ENCODE results near the gene NCK2. TPM values are rescaled to one million over a fixed set of nuclear protein-coding genes. Genes with fewer than 3 reads are reported as not detected.
A peak's percentile ranks its signal among the peaks of the same experiment; 100 is the strongest.

Gene NCK2
- polyA plus RNA-seq, 2 donors: 55.2 to 72.3 TPM

GRCh38 chr2:105866216-105867185 lies 121.8 kb downstream of the NCK2 start:
- peaks cover 0 to 17% of the 10 kb centered on the region in 2 donors for H3K36me3 ChIP-seq (ENCODE audit: control insufficient read depth in 2 of 2, insufficient read depth in 2 of 2, low read length in 1 of 2)
- H3K4me1 ChIP-seq (ENCODE audit: control insufficient read depth in 2 of 2, insufficient read depth in 2 of 2, low read length in 1 of 2): peaks cover 8 to 25% of the 10 kb centered on the region in 2 donors
- no peak overlapping the region for H3K27ac ChIP-seq (ENCODE audit: low read depth in 2 of 2, low read length in 1 of 2)
- H3K27me3 ChIP-seq (ENCODE audit: control insufficient read depth in 1 of 2, insufficient read depth in 2 of 2, low read length in 2 of 2): no peaks in the 10 kb centered on the region
- no peaks in the 10 kb centered on the region for H3K9me3 ChIP-seq (ENCODE audit: control insufficient read depth in 2 of 2, insufficient read depth in 1 of 2, low read depth in 1 of 2, low read length in 1 of 2)
- WGBS, 2 donors: 75 to 78% methylated on average over 13 of the region's 13 CpGs
- no peak overlapping the region for H3K4me3 ChIP-seq (ENCODE audit: low read depth in 1 of 2, low read length in 2 of 2)

- WGBS, 2 donors: 78 to 81% methylated on average over 7 of the region's 7 CpGs
- no peaks in the 10 kb centered on the region for H3K9me3 ChIP-seq (ENCODE audit: control insufficient read depth in 2 of 2, insufficient read depth in 1 of 2, low read depth in 1 of 2, low read length in 1 of 2)
- H3K36me3 ChIP-seq (ENCODE audit: control insufficient read depth in 2 of 2, insufficient read depth in 2 of 2, low read length in 1 of 2): peaks cover 0 to 20% of the 10 kb centered on the region in 2 donors
- no peak overlapping the region for H3K27ac ChIP-seq (ENCODE audit: low read depth in 2 of 2, low read length in 1 of 2)
- no peak overlapping the region for H3K4me3 ChIP-seq (ENCODE audit: low read depth in 1 of 2, low read length in 2 of 2)
- no peaks in the 10 kb centered on the region for H3K27me3 ChIP-seq (ENCODE audit: control insufficient read depth in 1 of 2, insufficient read depth in 2 of 2, low read length in 2 of 2)
- H3K4me1 ChIP-seq (ENCODE audit: control insufficient read depth in 2 of 2, insufficient read depth in 2 of 2, low read length in 1 of 2): peaks cover 8 to 29% of the 10 kb centered on the region in 2 donors
Measured at GRCh38 chr2:105867587-105867986, 122.9 kb downstream of the NCK2 start.

- WGBS, 2 donors: 59 to 61% methylated on average over 6 of the region's 6 CpGs
Measured at GRCh38 chr2:105868060-105868459, 123.3 kb downstream of the NCK2 start.

GRCh38 chr2:105869341-105869740 lies 124.6 kb downstream of the NCK2 start:
- no peaks in the 10 kb centered on the region for H3K9me3 ChIP-seq (ENCODE audit: control insufficient read depth in 2 of 2, insufficient read depth in 1 of 2, low read depth in 1 of 2, low read length in 1 of 2)
- H3K27me3 ChIP-seq (ENCODE audit: control insufficient read depth in 1 of 2, insufficient read depth in 2 of 2, low read length in 2 of 2): no peaks in the 10 kb centered on the region
- H3K27ac ChIP-seq (ENCODE audit: low read depth in 2 of 2, low read length in 1 of 2): peak overlapping the region in 1 of 2 donors; percentile 1
- peaks cover 8 to 29% of the 10 kb centered on the region in 2 donors for H3K4me1 ChIP-seq (ENCODE audit: control insufficient read depth in 2 of 2, insufficient read depth in 2 of 2, low read length in 1 of 2)
- WGBS, 2 donors: 46 to 73% methylated on average over 13 of the region's 13 CpGs
- H3K36me3 ChIP-seq (ENCODE audit: control insufficient read depth in 2 of 2, insufficient read depth in 2 of 2, low read length in 1 of 2): peaks cover 0 to 18% of the 10 kb centered on the region in 2 donors
- no peak overlapping the region for H3K4me3 ChIP-seq (ENCODE audit: low read depth in 1 of 2, low read length in 2 of 2)

More at GRCh38 chr2:105868060-105868459, 123.3 kb downstream of the NCK2 start:
- H3K9me3 ChIP-seq (ENCODE audit: control insufficient read depth in 2 of 2, insufficient read depth in 1 of 2, low read depth in 1 of 2, low read length in 1 of 2): no peaks in the 10 kb centered on the region
- peak overlapping the region in 1 of 2 donors; percentile 27 for H3K27ac ChIP-seq (ENCODE audit: low read depth in 2 of 2, low read length in 1 of 2)
- H3K27me3 ChIP-seq (ENCODE audit: control insufficient read depth in 1 of 2, insufficient read depth in 2 of 2, low read length in 2 of 2): no peaks in the 10 kb centered on the region
- H3K4me1 ChIP-seq (ENCODE audit: control insufficient read depth in 2 of 2, insufficient read depth in 2 of 2, low read length in 1 of 2): peaks cover 8 to 32% of the 10 kb centered on the region in 2 donors
- peaks cover 0 to 20% of the 10 kb centered on the region in 2 donors for H3K36me3 ChIP-seq (ENCODE audit: control insufficient read depth in 2 of 2, insufficient read depth in 2 of 2, low read length in 1 of 2)
- H3K4me3 ChIP-seq (ENCODE audit: low read depth in 1 of 2, low read length in 2 of 2): no peak overlapping the region

GRCh38 chr2:105870062-105870461 lies 125.3 kb downstream of the NCK2 start:
- 93 to 96% methylated on average over 4 of the region's 4 CpGs for WGBS, 2 donors
- no peaks in the 10 kb centered on the region for H3K27me3 ChIP-seq (ENCODE audit: control insufficient read depth in 1 of 2, insufficient read depth in 2 of 2, low read length in 2 of 2)
- peaks cover 8 to 30% of the 10 kb centered on the region in 2 donors for H3K4me1 ChIP-seq (ENCODE audit: control insufficient read depth in 2 of 2, insufficient read depth in 2 of 2, low read length in 1 of 2)
- H3K9me3 ChIP-seq (ENCODE audit: control insufficient read depth in 2 of 2, insufficient read depth in 1 of 2, low read depth in 1 of 2, low read length in 1 of 2): no peaks in the 10 kb centered on the region
- no peak overlapping the region for H3K4me3 ChIP-seq (ENCODE audit: low read depth in 1 of 2, low read length in 2 of 2)
- peaks cover 0 to 16% of the 10 kb centered on the region in 2 donors for H3K36me3 ChIP-seq (ENCODE audit: control insufficient read depth in 2 of 2, insufficient read depth in 2 of 2, low read length in 1 of 2)
- H3K27ac ChIP-seq (ENCODE audit: low read depth in 2 of 2, low read length in 1 of 2): no peak overlapping the region

- Histone ChIP-seq H3K27me3 (ENCODE audit: control insufficient read depth in 1 of 2, insufficient read depth in 2 of 2, low read length in 2 of 2) (no peaks in the 10 kb centered on the region), H3K36me3 (ENCODE audit: control insufficient read depth in 2 of 2, insufficient read depth in 2 of 2, low read length in 1 of 2) (peaks cover 0 to 18% of the 10 kb centered on the region in 2 donors), H3K4me3 (ENCODE audit: low read depth in 1 of 2, low read length in 2 of 2) (no peak overlapping the region), H3K4me1 (ENCODE audit: control insufficient read depth in 2 of 2, insufficient read depth in 2 of 2, low read length in 1 of 2) (peaks cover 8 to 32% of the 10 kb centered on the region in 2 donors), H3K9me3 (ENCODE audit: control insufficient read depth in 2 of 2, insufficient read depth in 1 of 2, low read depth in 1 of 2, low read length in 1 of 2) (no peaks in the 10 kb centered on the region), H3K27ac (ENCODE audit: low read depth in 2 of 2, low read length in 1 of 2) (no peak overlapping the region)
- WGBS, 2 donors: 94% methylated on average over 11 of the region's 11 CpGs
Measured at GRCh38 chr2:105870858-105871257, 126.1 kb downstream of the NCK2 start.

- Histone ChIP-seq H3K27ac (ENCODE audit: low read depth in 2 of 2, low read length in 1 of 2) (peak overlapping the region in 1 of 2 donors; percentile 31), H3K27me3 (ENCODE audit: control insufficient read depth in 1 of 2, insufficient read depth in 2 of 2, low read length in 2 of 2) (no peaks in the 10 kb centered on the region), H3K9me3 (ENCODE audit: control insufficient read depth in 2 of 2, insufficient read depth in 1 of 2, low read depth in 1 of 2, low read length in 1 of 2) (no peaks in the 10 kb centered on the region), H3K4me3 (ENCODE audit: low read depth in 1 of 2, low read length in 2 of 2) (no peak overlapping the region), H3K4me1 (ENCODE audit: control insufficient read depth in 2 of 2, insufficient read depth in 2 of 2, low read length in 1 of 2) (peaks cover 3 to 28% of the 10 kb centered on the region in 2 donors), H3K36me3 (ENCODE audit: control insufficient read depth in 2 of 2, insufficient read depth in 2 of 2, low read length in 1 of 2) (peaks cover 0 to 18% of the 10 kb centered on the region in 2 donors)
- WGBS, 2 donors: 83 to 84% methylated on average over 14 of the region's 14 CpGs
Measured at GRCh38 chr2:105872142-105872728, 127.5 kb downstream of the NCK2 start.

GRCh38 chr2:105872830-105873229 lies 128.1 kb downstream of the NCK2 start:
- 91% methylated on average over 7 of the region's 7 CpGs for WGBS, 2 donors

GRCh38 chr2:105873281-105873680 lies 128.6 kb downstream of the NCK2 start:
- Histone ChIP-seq H3K4me1 (ENCODE audit: control insufficient read depth in 2 of 2, insufficient read depth in 2 of 2, low read length in 1 of 2) (peaks cover 3 to 25% of the 10 kb centered on the region in 2 donors), H3K27ac (ENCODE audit: low read depth in 2 of 2, low read length in 1 of 2) (no peak overlapping the region), H3K4me3 (ENCODE audit: low read depth in 1 of 2, low read length in 2 of 2) (no peak overlapping the region), H3K36me3 (ENCODE audit: control insufficient read depth in 2 of 2, insufficient read depth in 2 of 2, low read length in 1 of 2) (peaks cover 0 to 16% of the 10 kb centered on the region in 2 donors), H3K9me3 (ENCODE audit: control insufficient read depth in 2 of 2, insufficient read depth in 1 of 2, low read depth in 1 of 2, low read length in 1 of 2) (no peaks in the 10 kb centered on the region), H3K27me3 (ENCODE audit: control insufficient read depth in 1 of 2, insufficient read depth in 2 of 2, low read length in 2 of 2) (no peaks in the 10 kb centered on the region)
- WGBS, 2 donors: 69 to 81% methylated on average over 5 of the region's 5 CpGs

More at GRCh38 chr2:105872830-105873229, 128.1 kb downstream of the NCK2 start:
- H3K27me3 ChIP-seq (ENCODE audit: control insufficient read depth in 1 of 2, insufficient read depth in 2 of 2, low read length in 2 of 2): no peaks in the 10 kb centered on the region
- peaks cover 3 to 27% of the 10 kb centered on the region in 2 donors for H3K4me1 ChIP-seq (ENCODE audit: control insufficient read depth in 2 of 2, insufficient read depth in 2 of 2, low read length in 1 of 2)
- H3K4me3 ChIP-seq (ENCODE audit: low read depth in 1 of 2, low read length in 2 of 2): no peak overlapping the region
- H3K27ac ChIP-seq (ENCODE audit: low read depth in 2 of 2, low read length in 1 of 2): no peak overlapping the region
- H3K9me3 ChIP-seq (ENCODE audit: control insufficient read depth in 2 of 2, insufficient read depth in 1 of 2, low read depth in 1 of 2, low read length in 1 of 2): no peaks in the 10 kb centered on the region
- H3K36me3 ChIP-seq (ENCODE audit: control insufficient read depth in 2 of 2, insufficient read depth in 2 of 2, low read length in 1 of 2): peaks cover 0 to 18% of the 10 kb centered on the region in 2 donors

All from esophagus (tissue), 2 donors.